GM12891 (cell line): ENCODE results near the gene SMIM20.

Experiments used
- PAX5 ChIP-seq: IDR thresholded peaks from 2 replicates; pipeline ENCODE4 v1.6.1; 2011; ENCODE audit warnings: low read length, moderate library complexity, mild to moderate bottlenecking; ENCODE audit not compliant: insufficient read depth, severe bottlenecking
- POLR2A ChIP-seq: IDR thresholded peaks from 2 replicates; pipeline ENCODE4 v1.6.1; 2011; ENCODE audit warnings: low read depth, low read length, control low read depth
- POLR2AphosphoS5 ChIP-seq: IDR thresholded peaks from 2 replicates; pipeline ENCODE4 v1.6.1; 2011; ENCODE audit warnings: low read depth, low read length, control low read depth
- POU2F2 ChIP-seq: IDR thresholded peaks from 2 replicates; pipeline ENCODE4 v1.6.1; 2011; ENCODE audit warnings: low read depth, mild to moderate bottlenecking, control low read depth, low read length, moderate library complexity
- SPI1 ChIP-seq: IDR thresholded peaks from 2 replicates; pipeline ENCODE4 v1.6.1; 2011; ENCODE audit warnings: low read depth, low read length, control low read depth
- TAF1 ChIP-seq: IDR thresholded peaks from 2 replicates; pipeline ENCODE4 v1.6.1; 2011; ENCODE audit warnings: low read depth, low read length, control low read depth

DNA sequence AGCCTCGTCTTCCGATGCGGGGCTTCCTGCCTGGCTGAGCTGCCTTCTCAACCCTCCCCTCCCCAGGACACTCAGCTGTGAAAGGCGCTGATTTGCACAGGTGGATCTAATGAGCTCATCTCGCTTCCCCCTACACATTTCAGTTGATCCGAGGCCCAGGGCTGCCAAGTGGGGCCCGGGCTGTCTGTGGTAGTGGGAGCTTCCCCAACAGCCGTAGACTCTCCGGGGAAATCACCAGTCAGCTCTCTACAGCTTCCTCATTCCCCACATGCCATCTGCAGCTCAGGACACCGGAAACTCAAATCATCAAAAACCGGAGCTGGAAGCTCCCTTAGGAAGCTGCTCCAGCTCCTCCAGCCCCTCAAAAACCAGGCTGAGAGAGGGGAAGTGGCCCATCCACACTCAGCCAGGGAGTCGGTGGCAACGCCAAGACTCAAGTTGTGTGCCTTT, 56.2 kb downstream of the SMIM20 start:
- TF ChIP-seq POLR2A: no peak
- TF ChIP-seq POLR2AphosphoS5: no peak
- TF ChIP-seq SPI1: 0 out of 2 replicates have a peak, but pooled peaks have one; percentile 25
- no peak for TF ChIP-seq POU2F2
- TF ChIP-seq TAF1: no peak
- TF ChIP-seq PAX5: no peak
